Endothelial cell of umbilical vein (primary cell): Measurements from ENCODE around the gene NLGN2. TPM values are rescaled to one million over a fixed set of nuclear protein-coding genes. Genes with fewer than 3 reads are reported as not detected.

Experiments used
- BruUV-seq: library from RNA; stranded (reverse); fragments of 400-500 nt; replicated peaks from 2 replicates; lab custom pipeline; 2021; lab: Mats Ljungman, UMichigan
- CTCF ChIA-PET: fragments of 300-600, 350-600 bp; sonication (Branson Sonifier 250); formaldehyde crosslinking; loops from one replicate; lab custom pipeline; 2021; ENCODE audit warnings: antibody characterized with exemption, inconsistent platforms; lab: Charles Lee
- POLR2A ChIA-PET: fragments of 300-600, 350-600 bp; sonication (Branson Sonifier 250); formaldehyde crosslinking; loops from one replicate; lab custom pipeline; 2021; ENCODE audit warnings: antibody characterized with exemption, inconsistent platforms; lab: Charles Lee
- DNase-seq: peaks from one replicate; pipeline ENCODE4 v3.0.0-alpha.2; 2011; ENCODE audit warnings: low read depth, low spot score
- FAIRE-seq: peaks from 2 replicates; lab custom pipeline; 2011; peaks lifted over from hg19 to GRCh38; lab: Jason Lieb, UNC
- H2AFZ ChIP-seq: 2 replicates; pipeline ENCODE4 v1.6.0; 2012; ENCODE audit warnings: low read depth, low read length, control low read depth, inconsistent platforms
- H3K27ac ChIP-seq: 2 replicates; pipeline ENCODE4 v1.5.1; 2011; ENCODE audit warnings: low read depth, mild to moderate bottlenecking, control low read depth, low read length, moderate library complexity; ENCODE audit not compliant: insufficient read depth
- H3K27me3 ChIP-seq, 2 experiments: 2 replicates each; pipeline versions ENCODE4 v1.6.0 to v1.6.1; 2011; ENCODE audit warnings: low read length in 2 of 2, mixed read lengths in 1 of 2; ENCODE audit not compliant: control insufficient read depth in 2 of 2, insufficient read depth in 2 of 2
- H3K36me3 ChIP-seq, 2 experiments: 2 replicates in 1 of 2; 3 replicates in 1 of 2; pipeline ENCODE4 v1.5.1; 2011; ENCODE audit warnings: low read length in 2 of 2, mild to moderate bottlenecking in 1 of 2, moderate library complexity in 1 of 2; ENCODE audit not compliant: control insufficient read depth in 2 of 2, insufficient read depth in 2 of 2; ENCODE audit errors: extremely low read depth in 1 of 2
- H3K4me1 ChIP-seq: 3 replicates; pipeline ENCODE4 v1.5.1; 2011; ENCODE audit warnings: mild to moderate bottlenecking, low read length; ENCODE audit not compliant: control insufficient read depth, insufficient read depth; ENCODE audit errors: extremely low read depth
- H3K4me2 ChIP-seq: 2 replicates; pipeline ENCODE4 v1.6.1; 2011; ENCODE audit warnings: low read length, control low read depth, mixed read lengths; ENCODE audit not compliant: insufficient read depth
- H3K4me3 ChIP-seq, 3 experiments: fragments of 200-600 bp in 1 of 3; sonication (generic), shearing (Covaris generic) in 1 of 3; replicated peaks in 1 of 3; 2 replicates each; pipeline ENCODE4 v1.5.1; 2011 to 2016; ENCODE audit warnings: control low read depth in 3 of 3, low read length in 3 of 3, mild to moderate bottlenecking in 2 of 3, inconsistent platforms in 1 of 3, low read depth in 1 of 3, moderate library complexity in 1 of 3; ENCODE audit not compliant: insufficient read depth in 1 of 3
- H3K79me2 ChIP-seq: 2 replicates; pipeline ENCODE4 v1.6.0; 2012; ENCODE audit warnings: low read length, inconsistent platforms; ENCODE audit not compliant: control insufficient read depth, insufficient read depth
- H3K9ac ChIP-seq: replicated peaks from 2 replicates; pipeline ENCODE3; 2011; ENCODE audit warnings: low read length, control low read depth; ENCODE audit not compliant: insufficient read depth; ENCODE audit errors: extremely low read depth
- H3K9me1 ChIP-seq: replicated peaks from 3 replicates; pipeline ENCODE4 v1.6.0; 2011; ENCODE audit warnings: mild to moderate bottlenecking, low read length; ENCODE audit not compliant: control insufficient read depth, insufficient read depth; ENCODE audit errors: extremely low read depth
- H3K9me3 ChIP-seq: replicated peaks from 2 replicates; pipeline ENCODE4 v1.5.1; 2012; ENCODE audit warnings: low read length, inconsistent platforms; ENCODE audit not compliant: control insufficient read depth, insufficient read depth
- H4K20me1 ChIP-seq: replicated peaks from 2 replicates; pipeline ENCODE3; 2011; ENCODE audit warnings: mild to moderate bottlenecking, low read length; ENCODE audit not compliant: control insufficient read depth, insufficient read depth; ENCODE audit errors: extremely low read depth
- CTCF ChIP-seq, 2 donors: IDR thresholded peaks; 1 replicate in 1 of 2; 2 replicates in 1 of 2; pipeline ENCODE4 v1.5.1; 2011; ENCODE audit warnings: low read length in 2 of 2, mild to moderate bottlenecking in 2 of 2, moderate library complexity in 2 of 2, control low read depth in 1 of 2, inconsistent platforms in 1 of 2, low read depth in 1 of 2; ENCODE audit not compliant: insufficient read depth in 1 of 2; ENCODE audit errors: extremely low read depth in 1 of 2
- EZH2 ChIP-seq: IDR thresholded peaks from 2 replicates; pipeline ENCODE4 v1.6.1; 2012; ENCODE audit warnings: borderline replicate concordance, low read depth, mild to moderate bottlenecking, moderate library complexity, low read length, inconsistent platforms; ENCODE audit not compliant: severe bottlenecking
- FOS ChIP-seq: IDR thresholded peaks from 2 replicates; pipeline ENCODE4 v1.6.1; 2011; ENCODE audit warnings: mild to moderate bottlenecking, low read length, moderate library complexity, borderline replicate concordance; ENCODE audit not compliant: insufficient read depth
- GATA2 ChIP-seq: IDR thresholded peaks from 2 replicates; pipeline ENCODE4 v1.7.0; 2011; ENCODE audit warnings: low read depth, mild to moderate bottlenecking, moderate library complexity, mixed read lengths, low read length; ENCODE audit not compliant: insufficient read length, insufficient read depth
- JUN ChIP-seq: IDR thresholded peaks from 2 replicates; pipeline ENCODE4 v1.6.1; 2011; ENCODE audit warnings: borderline replicate concordance, low read depth; ENCODE audit not compliant: insufficient read length, insufficient read depth
- MAX ChIP-seq: IDR thresholded peaks from 2 replicates; pipeline ENCODE4 v1.6.1; 2011; ENCODE audit not compliant: insufficient read depth, insufficient read length
- MYC ChIP-seq: IDR thresholded peaks from one replicate; pipeline ENCODE4 v1.6.1; 2011; ENCODE audit warnings: mild to moderate bottlenecking, low read depth, low read length
- POLR2A ChIP-seq: IDR thresholded peaks from 2 replicates; pipeline ENCODE4 v1.6.1; 2012; ENCODE audit warnings: low read depth, mild to moderate bottlenecking, control low read depth, low read length
- POLR2AphosphoS5 ChIP-seq: IDR thresholded peaks from 2 replicates; pipeline ENCODE4 v1.6.1; 2012; ENCODE audit warnings: low read depth, mild to moderate bottlenecking, control low read depth, low read length, moderate library complexity; ENCODE audit not compliant: insufficient read depth
- dilution Hi-C: fragments of 300-500 bp; cut with MboI; formaldehyde crosslinking; loops from one replicate; pipeline ENCODE4 v1.15.0; 2019; ENCODE audit warnings: low sequenced_read_pairs; ENCODE audit not compliant: extremely low pct_ligation_motif_present
- intact Hi-C: fragments of 100-400 bp; cut with micrococcal nuclease; formaldehyde crosslinking; loops from one replicate; pipeline ENCODE4 v1.10.0; 2022
- polyA plus RNA-seq, 4 experiments: library from polyadenylated mRNA; depleted of rRNA in 3 of 4; stranded (reverse) in 3 of 4; unstranded in 1 of 4; fragments of >200 nt; gene quantifications; 2 replicates each; pipeline versions ENCODE4 v1.2.1 to v1.2.3, GENCODE V29; 2011 to 2012; ENCODE audit warnings: missing spikeins in 1 of 4
- total RNA-seq: library from RNA; stranded (reverse); gene quantifications from 2 replicates; pipeline ENCODE4 v1.2.3, GENCODE V29; 2021

Gene NLGN2
- total and polyA plus RNA-seq, 2 donors (not counting 3 experiments of a cell fraction or from before 2014, with no cell fraction given), result 15.4 to 25.9 TPM

GRCh38 chr17:7423679-7424078 is 16.0 kb downstream of the NLGN2 start:
- no peak overlapping the region for H3K4me2 ChIP-seq
- no peak overlapping the region for H3K4me3 ChIP-seq
- H2AFZ ChIP-seq, result no peak overlapping the region
- DNase-seq (no peak), FAIRE-seq (no peak)
- H3K9me3 ChIP-seq, result no peaks in the 10 kb centered on the region
- H4K20me1 ChIP-seq, result no peaks in the 10 kb centered on the region
- H3K79me2 ChIP-seq, result no peaks in the 10 kb centered on the region
- POLR2A ChIA-PET, result interaction anchor here (1.9 kb wide), 1 partner anchor 19 kb away, joined by 4 read pairs; the partner anchor contains the start of gene TMEM256
- no peaks in the 10 kb centered on the region for H3K27me3 ChIP-seq
- no peaks in the 10 kb centered on the region for H3K9me1 ChIP-seq
- no peak for TF ChIP-seq MYC
- no peak for TF ChIP-seq POLR2AphosphoS5
- TF ChIP-seq JUN, result no peak
- TF ChIP-seq MAX, result no peak
- no peak for TF ChIP-seq GATA2
- TF ChIP-seq EZH2, result no peak
- no peak overlapping the region for H3K27ac ChIP-seq
- intact Hi-C loops (no loop called here), dilution Hi-C loops (no loop called here)
- no peaks in the 10 kb centered on the region for H3K4me1 ChIP-seq
- BruUV-seq, result no TSS peak
- H3K9ac ChIP-seq, result no peak overlapping the region
- no peaks in the 10 kb centered on the region for H3K36me3 ChIP-seq
- CTCF ChIA-PET, result interaction anchor here (0.6 to 1.0 kb wide), 3 partner anchors 13 to 20 kb away, joined by 3 read pairs; partner anchors contain the start of gene TMEM256

- FAIRE-seq, result no peak
- DNase-seq, result no peak
- Histone ChIP-seq H3K36me3 (no peaks in the 10 kb centered on the region), H4K20me1 (no peaks in the 10 kb centered on the region), H3K4me3 (no peak within 1 kb of the TSS), H3K4me2 (no peak within 1 kb of the TSS), H3K9me3 (no peaks in the 10 kb centered on the region), H3K9me1 (no peaks in the 10 kb centered on the region), H3K27ac (no peak within 1 kb of the TSS), H3K27me3 (no peaks in the 10 kb centered on the region), H3K9ac (no peak within 1 kb of the TSS), H3K4me1 (no peaks in the 10 kb centered on the region), H3K79me2 (no peaks in the 10 kb centered on the region), H2AFZ (no peak within 1 kb of the TSS)
- POLR2A ChIA-PET, result no interaction called here
- intact Hi-C loops (no loop called here), dilution Hi-C loops (no loop called here)
- no TSS peak for BruUV-seq
- CTCF ChIA-PET, result interaction anchor here (2.2 kb wide), 1 partner anchor 69 kb away, joined by 5 read pairs; no protein-coding TSS in a partner anchor
- TF ChIP-seq POLR2AphosphoS5 (no peak), JUN (no peak), POLR2A (no peak), MYC (no peak), CTCF (IDR thresholded peaks at IDR 0.05; ENCODE audit: extremely low read depth in 1 of 2, insufficient read depth in 1 of 2, low read depth in 1 of 2, low read length in 2 of 2) (no peak), EZH2 (no peak), FOS (no peak), MAX (no peak)
These were observed 17.7 kb downstream of the NLGN2 start, which contains the start of gene SPEM2 for GRCh38 chr17:7425316-7425715. Gene SPEM2, plus strand, starts transcription at chr17:7425616. Its CDS starts 73 bp downstream, at chr17:7425689.
